Inflammatory macrophage treated with lipopolysaccharide for 1 hour (primary cell): Measurements from ENCODE around the gene HACD4.

Experiments
- DNase-seq, 2 donors: peaks; one replicate each; pipeline ENCODE4 v3.0.0-alpha.2; 2020 to 2022

HACD4 gene

GRCh38 chr9:20962536-20963225 is 68.8 kb downstream of the HACD4 start:
- DNase-seq: no peak

GRCh38 chr9:20950707-20951106 is 80.7 kb downstream of the HACD4 start:
- DNase-seq: no peak
